ENCODE data around the gene RCAN3. TPM values are rescaled to one million over a fixed set of nuclear protein-coding genes. Genes with fewer than 3 reads are reported as not detected.
A peak's percentile ranks its signal among the peaks of the same experiment; 100 is the strongest.
"Not testable (repeated sequence)": the region's sequence is repeated elsewhere in the genome, so short reads cannot be mapped to it uniquely, and the experiment has no call there.

RCAN3 gene
- total RNA-seq, 4 donors from 2014 or later = 5.4 to 15.7 (median 9.3) TPM

DNA sequence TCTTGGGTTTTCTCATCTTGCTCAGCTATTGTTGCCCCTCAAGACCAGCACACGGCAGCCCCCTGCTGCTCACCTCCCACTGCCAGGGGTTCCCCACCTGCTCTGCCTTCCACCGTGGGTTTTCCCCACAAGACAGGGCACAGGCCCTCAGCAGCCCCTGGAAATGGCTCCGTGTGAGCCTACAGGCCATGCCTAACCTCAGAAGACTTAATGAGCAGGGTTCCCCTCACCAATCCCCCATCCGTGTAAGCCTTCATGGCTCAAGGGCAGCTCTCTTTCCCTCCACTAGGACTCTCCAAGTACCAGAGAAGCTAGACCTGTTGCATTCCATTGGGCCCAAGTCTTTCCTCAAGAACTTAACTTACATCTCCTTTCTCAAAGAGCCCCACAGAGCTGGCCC is 18.4 kb upstream of the RCAN3 start:
- no peaks in the 10 kb centered on the region for H3K9me3 ChIP-seq
- no peak overlapping the region for H3K27ac ChIP-seq
- peaks cover 0 to 14% (median 0%) of the 10 kb centered on the region in 4 donors for H3K4me1 ChIP-seq
- no peaks in the 10 kb centered on the region for H3K36me3 ChIP-seq
- H3K27me3 ChIP-seq = no peaks in the 10 kb centered on the region
- no peak for TF ChIP-seq POLR2A (IDR thresholded peaks at IDR 0.05)
- TF ChIP-seq, protein P1, sequence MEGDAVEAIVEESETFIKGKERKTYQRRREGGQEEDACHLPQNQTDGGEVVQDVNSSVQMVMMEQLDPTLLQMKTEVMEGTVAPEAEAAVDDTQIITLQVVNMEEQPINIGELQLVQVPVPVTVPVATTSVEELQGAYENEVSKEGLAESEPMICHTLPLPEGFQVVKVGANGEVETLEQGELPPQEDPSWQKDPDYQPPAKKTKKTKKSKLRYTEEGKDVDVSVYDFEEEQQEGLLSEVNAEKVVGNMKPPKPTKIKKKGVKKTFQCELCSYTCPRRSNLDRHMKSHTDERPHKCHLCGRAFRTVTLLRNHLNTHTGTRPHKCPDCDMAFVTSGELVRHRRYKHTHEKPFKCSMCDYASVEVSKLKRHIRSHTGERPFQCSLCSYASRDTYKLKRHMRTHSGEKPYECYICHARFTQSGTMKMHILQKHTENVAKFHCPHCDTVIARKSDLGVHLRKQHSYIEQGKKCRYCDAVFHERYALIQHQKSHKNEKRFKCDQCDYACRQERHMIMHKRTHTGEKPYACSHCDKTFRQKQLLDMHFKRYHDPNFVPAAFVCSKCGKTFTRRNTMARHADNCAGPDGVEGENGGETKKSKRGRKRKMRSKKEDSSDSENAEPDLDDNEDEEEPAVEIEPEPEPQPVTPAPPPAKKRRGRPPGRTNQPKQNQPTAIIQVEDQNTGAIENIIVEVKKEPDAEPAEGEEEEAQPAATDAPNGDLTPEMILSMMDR (IDR thresholded peaks at IDR 0.05) = no peak
- DNase-seq = no peak
- no peak overlapping the region for H3K4me3 ChIP-seq

DNA sequence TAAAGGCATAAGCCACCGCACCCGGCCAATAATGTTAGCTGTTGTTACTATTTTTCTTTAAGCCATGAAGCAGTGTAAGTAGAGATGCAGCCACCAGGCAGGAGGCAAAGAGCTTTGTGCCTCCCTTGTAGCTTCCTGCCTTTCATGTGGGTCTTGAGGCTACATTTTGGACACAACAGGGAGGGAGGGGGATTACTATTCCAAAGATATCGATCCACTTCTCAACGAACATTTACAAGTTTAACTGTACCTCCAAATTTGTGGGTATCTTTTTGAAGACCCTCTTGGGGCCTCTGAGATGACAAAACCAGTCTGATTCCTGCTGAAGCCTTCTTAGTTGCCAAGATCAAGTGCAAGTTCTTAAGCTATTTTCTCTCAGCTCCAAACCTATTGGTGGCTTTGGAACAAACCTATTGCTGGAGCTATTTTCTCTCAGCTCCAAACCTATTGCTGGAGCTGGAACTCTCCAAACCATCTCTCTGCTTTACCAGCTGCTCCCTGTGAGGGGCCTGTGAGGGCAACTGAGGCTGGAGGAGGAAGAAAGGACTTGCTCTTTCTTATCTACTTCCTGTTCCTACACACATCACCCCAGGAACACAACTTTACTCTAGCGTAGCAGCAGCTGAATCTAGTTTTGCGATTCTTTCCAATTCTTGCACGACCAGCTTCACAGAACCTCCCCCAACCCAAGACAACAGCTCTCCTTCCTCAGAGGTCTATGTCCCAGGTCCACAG is 16.1 kb upstream of the RCAN3 start:
- TF ChIP-seq POLR2A (IDR thresholded peaks at IDR 0.05) = no peak
- TF ChIP-seq, protein P1 (IDR thresholded peaks at IDR 0.05) = no peak
- H3K27ac ChIP-seq = peak overlapping the region in 1 of 4 donors; percentile 56
- H3K27me3 ChIP-seq = no peaks in the 10 kb centered on the region
- DNase-seq = peak in 2 of 3 donors; percentile 34 to 49
- H3K4me1 ChIP-seq = peaks cover 0 to 6% (median 0%) of the 10 kb centered on the region in 4 donors
- no peaks in the 10 kb centered on the region for H3K9me3 ChIP-seq
- H3K4me3 ChIP-seq = no peak overlapping the region
- no peaks in the 10 kb centered on the region for H3K36me3 ChIP-seq

DNA sequence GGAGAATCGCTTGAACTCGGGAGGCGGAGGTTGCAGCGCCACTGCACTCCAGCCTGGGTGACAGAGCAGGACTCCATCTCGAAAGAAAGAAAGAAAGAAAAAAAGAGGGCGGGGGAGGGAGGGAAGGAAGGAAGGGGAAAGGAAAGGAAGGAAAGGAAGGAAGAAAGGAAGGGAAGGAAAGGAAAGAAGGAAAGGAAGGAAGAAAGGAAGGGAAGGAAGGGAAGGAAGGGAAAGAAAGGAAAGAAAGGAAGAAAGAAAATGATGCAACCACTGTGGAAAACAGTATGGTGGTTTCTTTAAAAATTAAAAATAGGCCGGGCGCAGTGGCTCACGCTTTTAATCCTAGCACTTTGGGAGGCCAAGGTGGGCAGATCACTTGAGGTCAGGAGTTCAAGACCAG is 15.2 kb upstream of the RCAN3 start:
- no peak overlapping the region for H3K4me3 ChIP-seq
- TF ChIP-seq, protein P1 (IDR thresholded peaks at IDR 0.05) = no peak
- TF ChIP-seq POLR2A (IDR thresholded peaks at IDR 0.05) = no peak
- H3K27me3 ChIP-seq = no peaks in the 10 kb centered on the region
- H3K4me1 ChIP-seq = no peaks in the 10 kb centered on the region
- no peak overlapping the region for H3K27ac ChIP-seq
- no peak for DNase-seq
- H3K9me3 ChIP-seq = no peaks in the 10 kb centered on the region
- H3K36me3 ChIP-seq = no peaks in the 10 kb centered on the region

DNA sequence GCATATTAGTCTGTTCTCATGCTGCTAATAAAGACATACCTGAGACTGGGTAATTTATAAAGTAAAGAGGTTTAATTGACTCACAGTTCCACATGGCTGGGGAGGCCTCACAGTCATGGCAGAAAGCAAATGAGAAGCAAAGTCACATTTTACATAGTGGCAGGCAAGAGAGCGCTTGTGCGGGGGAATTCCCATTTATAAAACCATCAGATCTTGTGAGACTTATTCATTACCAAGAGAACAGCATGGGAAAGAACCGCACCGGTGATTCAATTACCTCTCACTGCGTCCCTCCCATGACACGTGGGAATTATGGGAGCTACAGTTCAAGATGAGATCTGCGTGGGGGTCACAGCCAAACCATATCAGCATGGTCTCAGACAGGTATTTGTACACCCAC is 14.5 kb upstream of the RCAN3 start:
- H3K27me3 ChIP-seq, H3K4me3 ChIP-seq, H3K27ac ChIP-seq, H3K4me1 ChIP-seq, DNase-seq, H3K36me3 ChIP-seq, H3K9me3 ChIP-seq: not testable (repeated sequence)

DNA sequence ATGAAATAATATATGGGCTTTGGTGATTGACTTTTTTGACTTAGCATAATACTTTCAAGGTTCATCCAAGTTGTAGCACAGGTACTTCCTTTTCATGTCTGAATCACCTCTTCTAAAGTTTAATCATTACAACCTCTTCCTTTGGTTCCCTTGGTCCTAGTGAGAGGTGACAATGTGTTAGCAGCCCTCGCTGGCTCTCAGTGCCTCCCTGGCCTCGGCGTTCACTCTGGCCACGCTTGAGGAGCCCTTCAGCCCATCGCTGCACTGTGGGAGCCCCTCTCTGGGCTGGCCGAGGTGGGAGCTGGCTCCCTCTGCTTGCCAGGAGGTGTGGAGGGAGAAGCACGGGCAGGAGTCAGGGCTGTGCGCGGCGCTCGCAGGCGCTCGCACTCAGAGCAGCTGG is 13.0 kb upstream of the RCAN3 start:
- H3K9me3 ChIP-seq = no peaks in the 10 kb centered on the region
- TF ChIP-seq, protein P1 (IDR thresholded peaks at IDR 0.05) = no peak
- TF ChIP-seq POLR2A (IDR thresholded peaks at IDR 0.05) = no peak
- no peaks in the 10 kb centered on the region for H3K27me3 ChIP-seq
- no peaks in the 10 kb centered on the region for H3K4me1 ChIP-seq
- DNase-seq = no peak
- no peak overlapping the region for H3K4me3 ChIP-seq
- no peaks in the 10 kb centered on the region for H3K36me3 ChIP-seq
- H3K27ac ChIP-seq = no peak overlapping the region

DNA sequence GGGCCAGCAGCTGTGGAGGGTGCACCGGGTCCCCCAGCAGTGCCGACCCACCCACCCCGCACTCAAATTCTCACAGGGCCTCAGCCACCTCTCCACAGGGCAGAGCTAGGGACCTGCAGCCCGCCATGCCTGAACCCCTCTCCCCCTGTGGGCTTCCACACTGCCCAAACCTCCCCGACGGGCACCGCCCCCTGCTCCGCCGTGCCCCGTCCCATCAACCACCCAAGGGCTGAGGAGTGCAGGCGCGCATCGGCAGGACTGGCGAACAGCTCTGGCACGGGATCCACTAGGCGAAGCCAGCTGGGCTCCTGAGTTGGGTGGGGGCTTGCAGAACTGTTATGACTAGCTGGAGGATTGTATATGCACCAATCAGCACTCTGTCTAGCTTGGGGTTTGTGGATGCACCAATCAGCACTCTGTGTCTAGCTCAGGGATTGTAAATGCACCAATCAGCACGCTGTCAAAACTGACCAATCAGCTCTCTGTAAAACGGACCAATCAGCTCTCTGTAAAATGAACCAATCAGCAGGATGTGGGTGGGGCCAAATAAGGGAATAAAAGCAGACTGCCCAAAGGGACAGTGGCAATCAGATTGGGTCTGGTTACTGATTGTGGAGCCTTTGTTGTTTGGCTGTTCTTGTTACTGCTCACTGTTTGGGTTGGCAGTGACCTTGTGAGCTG is 12.4 kb upstream of the RCAN3 start:
- TF ChIP-seq POLR2A (IDR thresholded peaks at IDR 0.05) = no peak
- TF ChIP-seq, protein P1 (IDR thresholded peaks at IDR 0.05) = no peak
- Histone ChIP-seq H3K4me3 (no peak overlapping the region), H3K27ac (no peak overlapping the region), H3K4me1 (no peaks in the 10 kb centered on the region), H3K9me3 (no peaks in the 10 kb centered on the region), H3K36me3 (no peaks in the 10 kb centered on the region), H3K27me3 (no peaks in the 10 kb centered on the region)
- no peak for DNase-seq

All from Peyer's patch (tissue), 4 donors.